ENCODE data around the gene ENAH.

The ENAH gene

GRCh38 chr1:225449261-225449660 is 203.7 kb downstream of the ENAH start:
- DNase-seq: no peak

- DNase-seq: no peak
These were observed 204.6 kb downstream of the ENAH start for GRCh38 chr1:225448146-225448805.

- DNase-seq: no peak
These were observed 205.3 kb downstream of the ENAH start for GRCh38 chr1:225447650-225448089.

- no peak for DNase-seq
These were observed 205.8 kb downstream of the ENAH start for GRCh38 chr1:225446981-225447615.

- no peak for DNase-seq
These were observed 206.3 kb downstream of the ENAH start for GRCh38 chr1:225446595-225446960.

- no peak for DNase-seq
These were observed 207.0 kb downstream of the ENAH start for GRCh38 chr1:225445639-225446594.

- DNase-seq: no peak
These were observed 210.8 kb downstream of the ENAH start for GRCh38 chr1:225442123-225442505.

GRCh38 chr1:225441314-225442122 is 211.4 kb downstream of the ENAH start:
- DNase-seq: no peak

GRCh38 chr1:225440380-225441221 is 212.3 kb downstream of the ENAH start:
- DNase-seq: no peak

- DNase-seq: no peak
These were observed 215.0 kb downstream of the ENAH start for GRCh38 chr1:225437710-225438437.

All from GDM1 (cell line).